Pancreas (tissue), 10 donors: ENCODE measurements around the gene IFT74. TPM values are rescaled to one million over a fixed set of nuclear protein-coding genes. Genes with fewer than 3 reads are reported as not detected.

Experiments
- ATAC-seq, 4 donors: fragments of 200-7000 bp; cut with Tn5 transposase; one replicate each; pipeline versions ENCODE4 v1.8.0 to v1.9.1; 2020; ENCODE audit warnings: mild to moderate bottlenecking in 4 of 4, moderate library complexity in 4 of 4
- DNase-seq, 6 donors: peaks; one replicate each; pipeline ENCODE4 v3.0.0-alpha.2; 2020
- FAIRE-seq: peaks from 2 replicates; lab custom pipeline; 2012; peaks lifted over from hg19 to GRCh38; lab: Jason Lieb, UNC
- H3K27ac ChIP-seq, 4 donors: fragments of 200-600 bp; sonication (generic); 1 replicate in 3 of 4; 2 replicates in 1 of 4; pipeline versions ENCODE4 v1.5.0 to v1.8.0; 2020
- H3K27me3 ChIP-seq, 4 donors: fragments of 200-600 bp; one replicate each; pipeline ENCODE4 v1.8.0; 2021
- H3K36me3 ChIP-seq, 3 donors: fragments of 200-600 bp; sonication (generic) in 1 of 3; one replicate each; pipeline versions ENCODE4 v1.5.0 to v1.8.0; 2020 to 2021
- H3K4me1 ChIP-seq, 3 donors: fragments of 200-600 bp; one replicate each; pipeline ENCODE4 v1.8.0; 2021
- H3K4me3 ChIP-seq, 4 donors: fragments of 200-600 bp; sonication (generic) in 2 of 4; one replicate each; pipeline versions ENCODE4 v1.5.0 to v1.8.0; 2020 to 2021
- H3K9me3 ChIP-seq, 4 donors: fragments of 200-600 bp; one replicate each; pipeline ENCODE4 v1.8.0; 2021
- WGBS, 2 donors: extraction: QIAGEN DNeasy Blood & Tissue Kit; methylation state at CpG; one replicate each; pipeline ENCODE4 v1.1.7; 2013; 5-methylcytosine and 5-hydroxymethylcytosine counted together
- intact Hi-C, 3 donors: fragments of 100-400 bp; cut with DNase I; formaldehyde crosslinking; loops; one replicate each; pipeline versions ENCODE4 v1.11.1 to v1.14.2; 2022
- polyA plus RNA-seq, 2 donors: library from polyadenylated mRNA; stranded (reverse); fragments of 200-250 nt; gene quantifications; one replicate each; pipeline ENCODE4 v1.2.3, GENCODE V29; 2013
- total RNA-seq, 6 donors: library from RNA; stranded (reverse); fragmentation: NEBNext Ultra II Directional in 4 of 6; extraction: Animal tissue kit (Norgen Biotek cat#: 25700) in 4 of 6; gene quantifications; one replicate each; pipeline versions ENCODE4 v1.2.1 to v1.2.4, GENCODE V29; 2021 to 2023
- TF ChIP-seq, protein P1 (sequence below), 4 donors: fragments of 200-600 bp; sonication (generic) in 3 of 4; IDR thresholded peaks; one replicate each; pipeline versions ENCODE4 v1.5.0 to v1.8.0; 2021; ENCODE audit warnings: antibody characterized with exemption in 4 of 4
- donor health status: healthy with polysubstance abuse.
- donor health status: DM: no; HTN: no; CAD: no; lungs with moderate emphysema.
- donor health status: DM: no; HTN: no; CAD: no.
- donor health status: control.
- donor health status: control.
- donor health status: Bipolar disorder and iron deficiency.
- donor health status: DM: yes; HTN: yes; CAD: no.
- donor health status: DM: no; HTN: no; CAD: no.
- donor health status: DM: no; HTN: no; CAD: no.
- donor health status: DM: yes; HTN: yes; CAD: no.

The IFT74 gene
- total and polyA plus RNA-seq, 8 donors, result 5.2 to 10.7 (median 7.7) TPM

DNA sequence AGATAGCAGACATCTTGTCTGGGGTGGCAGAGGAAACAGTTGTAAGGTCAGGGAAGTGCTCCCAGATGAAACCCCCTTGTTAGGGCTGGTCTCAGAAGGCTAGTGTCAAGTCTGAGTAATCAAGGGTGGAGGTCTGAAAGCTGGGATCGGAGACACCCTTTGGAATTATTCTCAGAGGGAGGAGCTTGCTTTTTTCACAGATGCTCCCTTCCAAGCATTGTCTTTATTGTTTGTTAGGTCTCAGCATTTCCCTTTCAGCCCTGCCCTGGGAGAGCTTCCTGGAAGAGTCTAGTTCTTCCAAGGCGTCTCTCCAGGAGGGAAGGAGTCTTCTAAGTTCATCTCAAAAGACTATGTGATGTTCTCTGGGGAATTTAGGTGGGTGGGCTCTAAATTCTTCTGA, 156.0 kb downstream of the IFT74 start:
- H3K27me3 ChIP-seq, result no peaks in the 10 kb centered on the region
- no peaks in the 10 kb centered on the region for H3K36me3 ChIP-seq
- no peak overlapping the region for H3K4me3 ChIP-seq
- 47 to 73% methylated on average over 2 of the region's 2 CpGs for WGBS, 2 donors
- intact Hi-C loops, result no loop called here
- DNase-seq (no peak), ATAC-seq (no peak), FAIRE-seq (no peak)
- TF ChIP-seq, protein P1, sequence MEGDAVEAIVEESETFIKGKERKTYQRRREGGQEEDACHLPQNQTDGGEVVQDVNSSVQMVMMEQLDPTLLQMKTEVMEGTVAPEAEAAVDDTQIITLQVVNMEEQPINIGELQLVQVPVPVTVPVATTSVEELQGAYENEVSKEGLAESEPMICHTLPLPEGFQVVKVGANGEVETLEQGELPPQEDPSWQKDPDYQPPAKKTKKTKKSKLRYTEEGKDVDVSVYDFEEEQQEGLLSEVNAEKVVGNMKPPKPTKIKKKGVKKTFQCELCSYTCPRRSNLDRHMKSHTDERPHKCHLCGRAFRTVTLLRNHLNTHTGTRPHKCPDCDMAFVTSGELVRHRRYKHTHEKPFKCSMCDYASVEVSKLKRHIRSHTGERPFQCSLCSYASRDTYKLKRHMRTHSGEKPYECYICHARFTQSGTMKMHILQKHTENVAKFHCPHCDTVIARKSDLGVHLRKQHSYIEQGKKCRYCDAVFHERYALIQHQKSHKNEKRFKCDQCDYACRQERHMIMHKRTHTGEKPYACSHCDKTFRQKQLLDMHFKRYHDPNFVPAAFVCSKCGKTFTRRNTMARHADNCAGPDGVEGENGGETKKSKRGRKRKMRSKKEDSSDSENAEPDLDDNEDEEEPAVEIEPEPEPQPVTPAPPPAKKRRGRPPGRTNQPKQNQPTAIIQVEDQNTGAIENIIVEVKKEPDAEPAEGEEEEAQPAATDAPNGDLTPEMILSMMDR (IDR thresholded peaks at IDR 0.05), result no peak
- no peaks in the 10 kb centered on the region for H3K4me1 ChIP-seq
- no peaks in the 10 kb centered on the region for H3K9me3 ChIP-seq
- H3K27ac ChIP-seq, result no peak overlapping the region

Other genes with a start within 250 kb of the IFT74 start
- gene CAAP1, start 63.6 kb upstream of the IFT74 start, total RNA-seq, result 10 to 100 TPM in 2 of 6 donors, 1 to 10 TPM in 4; 3.7 to 11.6 (median 7.8) TPM
- gene CAAP1, start 63.6 kb upstream of the IFT74 start, polyA plus RNA-seq, result 10 to 100 TPM in 1 of 2 donors, 1 to 10 TPM in 1; 7.0 to 10.4 TPM
- gene PLAA, start 9.2 kb upstream of the IFT74 start, total RNA-seq, result 10 to 100 TPM in 4 of 6 donors, 1 to 10 TPM in 2; 8.8 to 13.8 (median 10.8) TPM
- gene PLAA, start 9.2 kb upstream of the IFT74 start, polyA plus RNA-seq, result 1 to 10 TPM; 4.6 to 7.3 TPM
- gene LRRC19, start 49.3 kb downstream of the IFT74 start, total RNA-seq, result under 1 TPM; 0.08 to 0.55 (median 0.23) TPM
- under 1 TPM in 1 of 2 donors, not detected in 1; 0.16 TPM for gene LRRC19, start 49.3 kb downstream of the IFT74 start, polyA plus RNA-seq
- gene TEK, start 152.8 kb downstream of the IFT74 start, total RNA-seq, result 1 to 10 TPM; 1.1 to 3.8 (median 1.9) TPM
- 1 to 10 TPM in 1 of 2 donors, under 1 TPM in 1; 0.91 to 3.4 TPM for gene TEK, start 152.8 kb downstream of the IFT74 start, polyA plus RNA-seq